ENCODE results near the gene ATP2B2.

DNA sequence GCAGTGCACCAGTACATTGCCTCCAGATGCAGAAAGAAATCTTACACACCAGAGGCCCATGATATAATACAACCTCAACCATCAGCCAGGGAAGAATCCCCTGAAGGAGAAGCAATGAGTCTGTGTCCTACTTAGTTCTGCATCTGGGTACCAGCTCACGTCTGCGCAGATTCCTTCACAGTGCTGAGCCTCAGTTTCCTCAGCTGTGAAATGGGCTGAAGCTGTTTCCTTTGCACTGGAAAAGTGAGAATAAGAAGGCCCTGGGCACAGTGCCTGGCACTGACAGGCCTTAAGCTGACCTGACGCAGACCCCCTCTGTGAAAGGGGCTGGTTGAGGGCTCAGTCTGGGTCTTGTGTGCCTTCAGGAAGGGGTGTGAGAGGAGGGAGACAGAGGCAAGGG is 20.7 kb downstream of the ATP2B2 start:
- TF ChIP-seq, protein P1, sequence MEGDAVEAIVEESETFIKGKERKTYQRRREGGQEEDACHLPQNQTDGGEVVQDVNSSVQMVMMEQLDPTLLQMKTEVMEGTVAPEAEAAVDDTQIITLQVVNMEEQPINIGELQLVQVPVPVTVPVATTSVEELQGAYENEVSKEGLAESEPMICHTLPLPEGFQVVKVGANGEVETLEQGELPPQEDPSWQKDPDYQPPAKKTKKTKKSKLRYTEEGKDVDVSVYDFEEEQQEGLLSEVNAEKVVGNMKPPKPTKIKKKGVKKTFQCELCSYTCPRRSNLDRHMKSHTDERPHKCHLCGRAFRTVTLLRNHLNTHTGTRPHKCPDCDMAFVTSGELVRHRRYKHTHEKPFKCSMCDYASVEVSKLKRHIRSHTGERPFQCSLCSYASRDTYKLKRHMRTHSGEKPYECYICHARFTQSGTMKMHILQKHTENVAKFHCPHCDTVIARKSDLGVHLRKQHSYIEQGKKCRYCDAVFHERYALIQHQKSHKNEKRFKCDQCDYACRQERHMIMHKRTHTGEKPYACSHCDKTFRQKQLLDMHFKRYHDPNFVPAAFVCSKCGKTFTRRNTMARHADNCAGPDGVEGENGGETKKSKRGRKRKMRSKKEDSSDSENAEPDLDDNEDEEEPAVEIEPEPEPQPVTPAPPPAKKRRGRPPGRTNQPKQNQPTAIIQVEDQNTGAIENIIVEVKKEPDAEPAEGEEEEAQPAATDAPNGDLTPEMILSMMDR (IDR thresholded peaks at IDR 0.05), result no peak
- TF ChIP-seq POLR2A (IDR thresholded peaks at IDR 0.05), result no peak

Measured in right lobe of liver (tissue), 4 donors.